HG03575 (cell line): ENCODE data around the gene NR2F1.
A peak's percentile ranks its signal among the peaks of the same experiment; 100 is the strongest.

Experiments used
- ATAC-seq: cut with Tn5 transposase; IDR thresholded peaks from one replicate; pipeline ENCODE4 v1.9.1; 2021; ENCODE audit not compliant: unreplicated experiment, insufficient number of reproducible peaks, low FRiP score; ENCODE audit errors: extremely low read depth

NR2F1 gene

GRCh38 chr5:93620487-93621326 is 37.7 kb downstream of the NR2F1 start:
- peak; percentile 85 for ATAC-seq

GRCh38 chr5:93621327-93621798 is 38.3 kb downstream of the NR2F1 start:
- no peak for ATAC-seq

GRCh38 chr5:93622240-93622885 is 39.3 kb downstream of the NR2F1 start:
- ATAC-seq: no peak

- ATAC-seq: no peak
Measured at GRCh38 chr5:93623153-93623552, 40.1 kb downstream of the NR2F1 start.

GRCh38 chr5:93626801-93627200 is 43.8 kb downstream of the NR2F1 start:
- ATAC-seq: no peak

- no peak for ATAC-seq
Measured at GRCh38 chr5:93632327-93632726, 49.3 kb downstream of the NR2F1 start.

- no peak for ATAC-seq
Measured at GRCh38 chr5:93635991-93636390, 53.0 kb downstream of the NR2F1 start.

GRCh38 chr5:93636837-93637236 is 53.8 kb downstream of the NR2F1 start:
- no peak for ATAC-seq

- no peak for ATAC-seq
Measured at GRCh38 chr5:93637697-93638096, 54.7 kb downstream of the NR2F1 start.

GRCh38 chr5:93642526-93642925 is 59.5 kb downstream of the NR2F1 start:
- no peak for ATAC-seq
